H1 (cell line): Measurements from ENCODE around the gene TLE3. TPM values are rescaled to one million over a fixed set of nuclear protein-coding genes. Genes with fewer than 3 reads are reported as not detected.
A peak's percentile ranks its signal among the peaks of the same experiment; 100 is the strongest.

ENCODE experiments used
- CTCF ChIA-PET: fragments of 300-600 bp; sonication (Branson Sonifier 250); formaldehyde crosslinking; loops from one replicate; lab custom pipeline; 2021; ENCODE audit not compliant: partially characterized antibody; lab: Charles Lee
- POLR2A ChIA-PET: fragments of 300-600 bp; sonication (Branson Sonifier 250); formaldehyde crosslinking; loops from one replicate; lab custom pipeline; 2021; ENCODE audit warnings: inconsistent platforms; ENCODE audit not compliant: partially characterized antibody; lab: Charles Lee
- DNase-seq, 2 experiments: peaks; one replicate each; pipeline versions ENCODE4 v3.0.0 to v3.0.0-alpha.2; 2010 to 2022; ENCODE audit warnings: low spot score in 2 of 2, low read depth in 1 of 2, mixed read lengths in 1 of 2
- FAIRE-seq: peaks from 2 replicates; lab custom pipeline; 2011; peaks lifted over from hg19 to GRCh38; lab: Jason Lieb, UNC
- H2AFZ ChIP-seq: 2 replicates; pipeline ENCODE4 v1.8.1; 2012; ENCODE audit warnings: low read length, inconsistent platforms
- H2AK5ac ChIP-seq: 2 replicates; pipeline ENCODE4 v1.6.1; 2013; ENCODE audit warnings: low read depth, low read length
- H2BK120ac ChIP-seq: replicated peaks from 2 replicates; pipeline ENCODE3; 2013; ENCODE audit warnings: low read depth, low read length, inconsistent platforms
- H2BK12ac ChIP-seq: 2 replicates; pipeline ENCODE4 v1.6.1; 2013; ENCODE audit warnings: low read depth, low read length
- H2BK15ac ChIP-seq: 2 replicates; pipeline ENCODE4 v1.6.1; 2013; ENCODE audit warnings: low read length
- H2BK20ac ChIP-seq: 2 replicates; pipeline ENCODE4 v1.6.1; 2013; ENCODE audit warnings: low read length
- H2BK5ac ChIP-seq: 2 replicates; pipeline ENCODE4 v1.6.1; 2013; ENCODE audit warnings: low read depth, low read length
- H3K14ac ChIP-seq: 2 replicates; pipeline ENCODE4 v1.6.1; 2013; ENCODE audit warnings: inconsistent platforms; ENCODE audit not compliant: insufficient read length
- H3K18ac ChIP-seq: 2 replicates; pipeline ENCODE4 v1.6.1; 2013; ENCODE audit warnings: low read length; ENCODE audit errors: extremely low read depth
- H3K23ac ChIP-seq: 2 replicates; pipeline ENCODE4 v1.6.1; 2013; ENCODE audit warnings: inconsistent platforms; ENCODE audit not compliant: insufficient read length
- H3K23me2 ChIP-seq: 2 replicates; pipeline ENCODE4 v1.6.1; 2013; ENCODE audit warnings: low read depth, low read length
- H3K27ac ChIP-seq: 2 replicates; pipeline ENCODE4 v1.6.1; 2011; ENCODE audit warnings: low read depth, low read length, inconsistent platforms
- H3K27me3 ChIP-seq, 4 experiments: replicated peaks in 1 of 4; 1 replicate in 1 of 4; 2 replicates in 3 of 4; pipeline versions ENCODE4 v1.6.1 to v1.8.1; 2011 to 2013; ENCODE audit warnings: low read length in 3 of 4, mild to moderate bottlenecking in 3 of 4, inconsistent platforms in 2 of 4, mixed read lengths in 2 of 4, moderate library complexity in 1 of 4; ENCODE audit not compliant: control insufficient read depth in 3 of 4, insufficient read depth in 3 of 4; ENCODE audit errors: extremely low read depth in 1 of 4
- H3K36me3 ChIP-seq, 4 experiments: 2 replicates each; pipeline versions ENCODE4 v1.6.1 to v1.8.1; 2011 to 2013; ENCODE audit warnings: mild to moderate bottlenecking in 4 of 4, low read length in 3 of 4, moderate library complexity in 2 of 4, control low read depth in 1 of 4, inconsistent platforms in 1 of 4; ENCODE audit not compliant: insufficient read depth in 4 of 4, control insufficient read depth in 2 of 4
- H3K4ac ChIP-seq: replicated peaks from 2 replicates; pipeline ENCODE3; 2013; ENCODE audit warnings: low read length, low read depth, mixed read lengths, inconsistent platforms; ENCODE audit not compliant: insufficient read length
- H3K4me1 ChIP-seq, 4 experiments: replicated peaks in 1 of 4; 1 replicate in 1 of 4; 2 replicates in 3 of 4; pipeline versions ENCODE4 v1.6.1 to v1.8.1; 2011 to 2013; ENCODE audit warnings: low read length in 3 of 4, inconsistent platforms in 2 of 4, mixed read lengths in 1 of 4; ENCODE audit not compliant: insufficient read depth in 4 of 4, control insufficient read depth in 3 of 4
- H3K4me2 ChIP-seq, 2 experiments: 2 replicates each; pipeline versions ENCODE4 v1.6.1 to v1.8.1; 2011 to 2013; ENCODE audit warnings: low read depth in 2 of 2, low read length in 2 of 2, control low read depth in 1 of 2, inconsistent platforms in 1 of 2, mild to moderate bottlenecking in 1 of 2; ENCODE audit not compliant: insufficient read depth in 1 of 2
- H3K4me3 ChIP-seq, 4 experiments: fragments of 200-600, 300-600 bp in 1 of 4; sonication (generic), shearing (Covaris generic), sonication (Bioruptor Twin) in 1 of 4; 2 replicates each; pipeline versions ENCODE4 v1.5.1 to v1.8.1; 2011 to 2016; ENCODE audit warnings: low read length in 4 of 4, low read depth in 3 of 4, control low read depth in 2 of 4, inconsistent platforms in 2 of 4, mild to moderate bottlenecking in 2 of 4, mixed read lengths in 1 of 4, moderate library complexity in 1 of 4; ENCODE audit not compliant: insufficient read depth in 2 of 4; ENCODE audit errors: extremely low read depth in 1 of 4
- H3K56ac ChIP-seq: replicated peaks from 2 replicates; pipeline ENCODE3; 2013; ENCODE audit warnings: low read depth, mild to moderate bottlenecking, mixed read lengths, low read length, inconsistent platforms; ENCODE audit not compliant: insufficient read length
- H3K79me1 ChIP-seq: 2 replicates; pipeline ENCODE4 v1.6.1; 2013; ENCODE audit warnings: low read depth, low read length, control low read depth
- H3K79me2 ChIP-seq, 2 experiments: 2 replicates each; pipeline versions ENCODE4 v1.6.1 to v1.8.1; 2012 to 2013; ENCODE audit warnings: low read length in 2 of 2, mild to moderate bottlenecking in 2 of 2, inconsistent platforms in 1 of 2; ENCODE audit not compliant: insufficient read depth in 2 of 2, control insufficient read depth in 1 of 2
- H3K9ac ChIP-seq, 4 experiments: replicated peaks in 1 of 4; 1 replicate in 1 of 4; 2 replicates in 3 of 4; pipeline versions ENCODE4 v1.6.1 to v1.8.1; 2011 to 2013; ENCODE audit warnings: low read depth in 3 of 4, low read length in 3 of 4, control low read depth in 2 of 4, mild to moderate bottlenecking in 2 of 4, moderate library complexity in 2 of 4, inconsistent platforms in 1 of 4; ENCODE audit errors: extremely low read depth in 1 of 4
- H3K9me3 ChIP-seq, 2 experiments: 2 replicates each; pipeline versions ENCODE4 v1.6.1 to v1.8.1; 2012 to 2013; ENCODE audit warnings: mild to moderate bottlenecking in 2 of 2, moderate library complexity in 2 of 2, control low read depth in 1 of 2, inconsistent platforms in 1 of 2, low read depth in 1 of 2, low read length in 1 of 2, mixed read lengths in 1 of 2; ENCODE audit not compliant: insufficient read depth in 2 of 2
- H4K20me1 ChIP-seq, 2 experiments: replicated peaks in 1 of 2; 2 replicates each; pipeline versions ENCODE3 to v1.8.1; 2011 to 2013; ENCODE audit warnings: inconsistent platforms in 2 of 2, low read length in 2 of 2, mild to moderate bottlenecking in 1 of 2; ENCODE audit not compliant: insufficient read depth in 2 of 2, control insufficient read depth in 1 of 2
- H4K5ac ChIP-seq: 2 replicates; pipeline ENCODE4 v1.6.1; 2013; ENCODE audit warnings: low read length, low read depth, mixed read lengths, inconsistent platforms; ENCODE audit not compliant: insufficient read length
- H4K8ac ChIP-seq: 2 replicates; pipeline ENCODE4 v1.8.0; 2013; ENCODE audit warnings: mild to moderate bottlenecking, moderate library complexity, low read length, inconsistent platforms; ENCODE audit not compliant: insufficient read depth; ENCODE audit errors: extremely low read depth
- H4K91ac ChIP-seq: replicated peaks from 2 replicates; pipeline ENCODE3; 2013; ENCODE audit warnings: low read length, mixed read lengths, inconsistent platforms; ENCODE audit not compliant: insufficient read length
- ASH2L ChIP-seq: fragments of 200-600, 300-600 bp; sonication (generic); IDR thresholded peaks from one replicate; pipeline ENCODE4 v1.7.1; 2017; ENCODE audit warnings: low read length
- CBX5 ChIP-seq: fragments of 300-800, 300-1000 bp; sonication (generic); IDR thresholded peaks from 2 replicates; pipeline ENCODE4 v1.7.1; 2016; ENCODE audit warnings: antibody characterized with exemption, low read length, low read depth
- CBX8 ChIP-seq: fragments of 300-800, 300-1000 bp; sonication (generic); IDR thresholded peaks from 2 replicates; pipeline ENCODE4 v1.7.1; 2016; ENCODE audit warnings: low read depth, low read length, borderline replicate concordance
- CTBP2 ChIP-seq: IDR thresholded peaks from 2 replicates; pipeline ENCODE4 v1.7.0; 2011; ENCODE audit warnings: borderline replicate concordance, mild to moderate bottlenecking, moderate library complexity, mixed read lengths, low read length; ENCODE audit not compliant: insufficient read depth, insufficient read length
- GTF2F1 ChIP-seq: IDR thresholded peaks from 2 replicates; pipeline ENCODE4 v1.6.1; 2012; ENCODE audit warnings: low read depth, low read length, improper control_type of control experiment, borderline replicate concordance
- HDAC6 ChIP-seq: IDR thresholded peaks from one replicate; pipeline ENCODE4 v1.7.1; 2012; ENCODE audit warnings: low read depth, mild to moderate bottlenecking, inconsistent platforms, low read length, moderate library complexity
- JUND ChIP-seq: IDR thresholded peaks from 2 replicates; pipeline ENCODE4 v1.6.1; 2011; ENCODE audit warnings: mild to moderate bottlenecking, improper control_type of control experiment, low read length
- KDM5A ChIP-seq: fragments of 200-600 bp; IDR thresholded peaks from 2 replicates; pipeline ENCODE4 v1.7.1; 2012; ENCODE audit warnings: mild to moderate bottlenecking, low read length, inconsistent platforms, mixed read lengths
- RAD21 ChIP-seq, 2 experiments: IDR thresholded peaks in 1 of 2; conservative IDR thresholded peaks in 1 of 2; 2 replicates each; pipeline ENCODE4 v1.6.1; 2011; ENCODE audit warnings: low read depth in 2 of 2, low read length in 2 of 2, improper control_type of control experiment in 1 of 2, inconsistent platforms in 1 of 2, mild to moderate bottlenecking in 1 of 2, moderate library complexity in 1 of 2
- RNF2 ChIP-seq: fragments of 200-900, 300-1000 bp; sonication (generic); IDR thresholded peaks from 2 replicates; pipeline ENCODE4 v1.7.1; 2016; ENCODE audit warnings: borderline replicate concordance, low read depth, mild to moderate bottlenecking, antibody characterized with exemption, low read length; ENCODE audit not compliant: poor library complexity, severe bottlenecking; ENCODE audit errors: missing control alignments
- RXRA ChIP-seq: IDR thresholded peaks from 2 replicates; pipeline ENCODE4 v1.6.1; 2011; ENCODE audit warnings: low read depth, mild to moderate bottlenecking, low read length, moderate library complexity; ENCODE audit not compliant: insufficient read depth
- WGBS, 2 experiments: shearing (Covaris generic) in 1 of 2; methylation state at CpG; one replicate each; pipeline versions ENCODE4 v1.1.6 to v1.1.7; 2013 to 2015; ENCODE audit warnings: low lambda C conversion rate in 2 of 2, mixed read lengths in 2 of 2, inconsistent platforms in 1 of 2, low coverage in 1 of 2, missing lambda C conversion rate in 1 of 2; ENCODE audit not compliant: insufficient replicate concordance in 2 of 2, insufficient coverage in 1 of 2, insufficient read length in 1 of 2; ENCODE audit errors: extremely low coverage in 1 of 2, missing lambda C conversion rate in 1 of 2; 5-methylcytosine and 5-hydroxymethylcytosine counted together
- polyA plus RNA-seq, 7 experiments: library from polyadenylated mRNA; depleted of rRNA in 3 of 7; stranded (reverse) in 5 of 7; unstranded in 2 of 7; fragments of >200 nt in 5 of 7; fragments of 200-250 nt in 2 of 7; gene quantifications; 1 replicate in 5 of 7; 2 replicates in 1 of 7; 4 replicates in 1 of 7; pipeline versions ENCODE4 v1.2.1 to v1.2.3, GENCODE V29; 2011 to 2013; ENCODE audit warnings: missing spikeins in 2 of 7, mixed read lengths in 2 of 7
- total RNA-seq: library from RNA; stranded (reverse); fragmentation: NEBNext Ultra II Directional; extraction: Animal tissue kit (Norgen Biotek cat#: 25700); gene quantifications from 2 replicates; pipeline ENCODE4 v1.2.1, GENCODE V29; 2021

The TLE3 gene
- total and polyA plus RNA-seq, 2 of the 8 experiments (the other 6 are each of a cell fraction or from before 2014, with no cell fraction given), result 25.1 to 61.2 TPM

GRCh38 chr15:70088455-70088854 lies 9.3 kb downstream of the TLE3 start:
- no peak overlapping the region for H2BK120ac ChIP-seq
- FAIRE-seq (no peak), DNase-seq (no peak)
- peaks cover 0 to 4% (median 0%) of the 10 kb centered on the region in 4 experiments; a peak in 4 of 7 replicates for H3K27me3 ChIP-seq
- peaks cover 26 to 98% of the 10 kb centered on the region in 2 experiments for H3K79me2 ChIP-seq
- no peak overlapping the region for H2BK5ac ChIP-seq
- no peak overlapping the region for H4K5ac ChIP-seq
- no peak overlapping the region for H2AFZ ChIP-seq
- peaks cover 0 to 82% (median 9%) of the 10 kb centered on the region in 4 experiments; a peak in 3 of 8 replicates for H3K36me3 ChIP-seq
- H3K9me3 ChIP-seq, result no peaks in the 10 kb centered on the region
- no peak for TF ChIP-seq CTBP2
- no peak for TF ChIP-seq HDAC6
- TF ChIP-seq RNF2, result no peak
- TF ChIP-seq RAD21 (IDR thresholded peaks at IDR 0.05 in 1 of 2, conservative IDR thresholded peaks at IDR 0.05 in 1 of 2; ENCODE audit: low read depth in 2 of 2, low read length in 2 of 2), result no peak
- TF ChIP-seq ASH2L, result no peak
- no peak for TF ChIP-seq KDM5A
- TF ChIP-seq GTF2F1, result no peak
- TF ChIP-seq JUND, result no peak
- no peak for TF ChIP-seq RXRA
- no peak for TF ChIP-seq CBX5
- TF ChIP-seq CBX8, result no peak
- H2BK15ac ChIP-seq, result no peak overlapping the region
- CTCF ChIA-PET, result interaction anchor here (1.4 kb wide), 1 partner anchor 21 kb away, joined by 4 read pairs; no protein-coding TSS in a partner anchor
- POLR2A ChIA-PET, result interaction anchor here (1.1 to 2.8 kb wide), 3 partner anchors 10 to 22 kb away, joined by 3 to 17 read pairs (median 3); partner anchors contain the start of gene TLE3
- peaks cover 20% of the 10 kb centered on the region; the same call in 1 of the 2 replicates for H3K79me1 ChIP-seq
- H2AK5ac ChIP-seq, result no peak overlapping the region
- no peak overlapping the region for H4K8ac ChIP-seq
- H4K91ac ChIP-seq, result no peak overlapping the region
- H3K14ac ChIP-seq, result no peak overlapping the region
- no peak overlapping the region for H3K56ac ChIP-seq
- no peak overlapping the region for H2BK20ac ChIP-seq
- H2BK12ac ChIP-seq, result no peak overlapping the region
- H3K23ac ChIP-seq, result no peak overlapping the region
- no peak overlapping the region for H3K4me3 ChIP-seq
- peak overlapping the region; percentile 22 to 49; a peak in 1 of 4 replicates for H3K4me2 ChIP-seq
- H3K4me1 ChIP-seq, result peaks cover 20 to 65% (median 52%) of the 10 kb centered on the region in 4 experiments
- H3K18ac ChIP-seq, result peak overlapping the region; percentile 26; the same call in 1 of the 2 replicates
- peaks cover 42 to 44% of the 10 kb centered on the region in 2 experiments for H4K20me1 ChIP-seq
- H3K9ac ChIP-seq, result no peak overlapping the region
- no peaks in the 10 kb centered on the region; the same call in 1 of the 2 replicates for H3K23me2 ChIP-seq
- no peak overlapping the region for H3K27ac ChIP-seq
- 57% methylated on average over 3 of the region's 3 CpGs; no CpG with 5 or more reads in 1 of the 2 experiments for WGBS, 2 experiments
- H3K4ac ChIP-seq, result no peak overlapping the region
